ENCODE measurements around the gene DNLZ.

The DNLZ gene

GRCh38 chr9:136374183-136374575 lies 10.6 kb upstream of the DNLZ start:
- DNase-seq: no peak

- DNase-seq: no peak
Measured at GRCh38 chr9:136373300-136374182, 10.0 kb upstream of the DNLZ start, which contains the start of gene CARD9. Gene CARD9 (minus strand): TSS chr9:136373669. CDS start chr9:136372078, 1,591 bp downstream.

- DNase-seq: no peak
Measured at GRCh38 chr9:136372561-136373299, 9.2 kb upstream of the DNLZ start.

- DNase-seq: no peak
Measured at GRCh38 chr9:136372006-136372405, 8.5 kb upstream of the DNLZ start.

GRCh38 chr9:136371533-136371880 lies 8.0 kb upstream of the DNLZ start:
- DNase-seq: no peak

GRCh38 chr9:136370687-136371532 lies 7.4 kb upstream of the DNLZ start:
- no peak for DNase-seq

GRCh38 chr9:136370037-136370436 lies 6.5 kb upstream of the DNLZ start:
- DNase-seq: no peak

- no peak for DNase-seq
Measured at GRCh38 chr9:136368190-136368589, 4.6 kb upstream of the DNLZ start.

GRCh38 chr9:136367296-136368145 lies 4.0 kb upstream of the DNLZ start:
- DNase-seq: no peak

- no peak for DNase-seq
Measured at GRCh38 chr9:136366826-136367225, 3.3 kb upstream of the DNLZ start.

- no peak for DNase-seq
Measured at GRCh38 chr9:136365775-136366222, 2.3 kb upstream of the DNLZ start.

GRCh38 chr9:136364942-136365774 lies 1.6 kb upstream of the DNLZ start:
- no peak for DNase-seq

GRCh38 chr9:136363949-136364748 lies 605 bp upstream of the DNLZ start:
- no peak for DNase-seq

GRCh38 chr9:136362450-136362784 lies 1.1 kb downstream of the DNLZ start:
- no peak for DNase-seq

GRCh38 chr9:136361754-136362449 lies 1.6 kb downstream of the DNLZ start:
- no peak for DNase-seq

- DNase-seq: no peak
Measured at GRCh38 chr9:136361047-136361753, 2.3 kb downstream of the DNLZ start.

GRCh38 chr9:136359774-136360718 lies 3.5 kb downstream of the DNLZ start:
- no peak for DNase-seq

- no peak for DNase-seq
Measured at GRCh38 chr9:136358888-136359287, 4.7 kb downstream of the DNLZ start.

Measured in activated CD4-positive, alpha-beta T cell treated with anti-CD3 and anti-CD28 coated beads for 1 hour (primary cell).